ENCODE data around the gene PRKCG. TPM values are rescaled to one million over a fixed set of nuclear protein-coding genes. Genes with fewer than 3 reads are reported as not detected.
"Not testable (repeated sequence)": the region's sequence is repeated elsewhere in the genome, so short reads cannot be mapped to it uniquely, and the experiment has no call there.

The PRKCG gene
- 0.08 TPM for total RNA-seq

GRCh38 chr19:53881482-53882390 lies at the start of gene PRKCG:
PRKCG (plus strand) TSS chr19:53882197; CDS start chr19:53882495, 298 bp downstream.
- peak; percentile 49 for ATAC-seq
- no peak for DNase-seq (ENCODE audit: low spot score)

DNA sequence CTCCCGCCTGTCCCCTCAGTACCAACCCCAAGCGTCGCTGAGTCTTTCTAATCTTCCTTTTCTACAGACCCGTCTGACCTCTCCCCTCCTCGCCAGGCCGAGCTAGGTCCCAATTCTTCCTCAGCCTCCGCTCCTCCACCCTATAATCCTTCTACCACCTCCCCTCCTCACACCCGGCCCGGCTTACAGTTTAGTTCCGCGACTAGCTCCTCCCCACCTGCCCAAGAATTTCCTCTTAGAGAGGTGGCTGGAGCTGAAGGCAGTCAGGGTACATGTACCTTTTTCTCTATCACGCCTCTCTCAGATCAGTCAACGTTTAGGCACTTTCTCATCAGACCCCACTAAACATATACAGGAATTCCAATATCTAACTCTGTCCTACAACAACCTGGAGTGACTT lies 49.1 kb upstream of the PRKCG start:
- not testable (repeated sequence) for DNase-seq (ENCODE audit: low spot score); ATAC-seq

DNA sequence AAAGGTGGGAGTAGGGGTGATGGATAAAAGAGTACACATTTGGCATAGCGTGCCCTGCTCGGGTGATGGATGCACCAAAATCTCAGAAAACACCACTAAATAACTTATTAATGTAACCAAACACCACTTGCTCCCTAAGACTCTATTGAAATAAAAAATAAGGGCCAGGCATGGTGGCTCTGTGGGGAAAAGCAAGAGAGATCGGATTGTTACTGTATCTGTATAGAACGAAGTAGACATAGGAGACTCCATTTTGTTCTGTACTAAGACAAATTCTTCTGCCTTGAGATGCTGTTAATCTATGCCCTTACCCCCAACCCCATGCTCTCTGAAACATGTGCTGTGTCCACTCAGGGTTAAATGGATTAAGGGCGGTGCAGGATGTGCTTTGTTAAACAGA lies 43.6 kb upstream of the PRKCG start:
- ATAC-seq; DNase-seq (ENCODE audit: low spot score): not testable (repeated sequence)

- ATAC-seq; DNase-seq (ENCODE audit: low spot score): not testable (repeated sequence)
Measured at GRCh38 chr19:53840241-53840640, 41.8 kb upstream of the PRKCG start.

- ATAC-seq; DNase-seq (ENCODE audit: low spot score): not testable (repeated sequence)
Measured at GRCh38 chr19:53840914-53841313, 41.1 kb upstream of the PRKCG start.

DNA sequence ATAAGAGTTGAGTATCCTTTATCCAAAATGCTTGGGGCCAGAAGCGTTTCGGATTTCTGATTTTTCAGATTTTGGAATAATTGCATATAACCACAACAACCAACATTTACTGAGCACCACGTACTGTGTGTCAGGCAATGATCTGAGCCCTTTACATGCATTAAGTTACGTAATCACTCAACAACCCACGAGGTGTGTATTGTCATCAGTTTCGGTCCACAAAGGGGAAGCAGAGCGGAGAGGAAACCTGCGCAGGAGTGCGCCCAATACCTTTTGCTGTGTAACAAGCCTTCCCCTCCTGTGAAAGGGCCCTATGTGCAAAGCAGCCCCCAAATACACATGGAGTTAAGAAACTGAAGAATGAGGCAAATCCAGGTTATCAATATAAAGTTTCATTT lies 37.1 kb upstream of the PRKCG start:
- ATAC-seq (no peak), DNase-seq (ENCODE audit: low spot score) (no peak)

- DNase-seq (ENCODE audit: low spot score) = no peak
- ATAC-seq = no peak
Measured at GRCh38 chr19:53847555-53847954, 34.4 kb upstream of the PRKCG start.

DNA sequence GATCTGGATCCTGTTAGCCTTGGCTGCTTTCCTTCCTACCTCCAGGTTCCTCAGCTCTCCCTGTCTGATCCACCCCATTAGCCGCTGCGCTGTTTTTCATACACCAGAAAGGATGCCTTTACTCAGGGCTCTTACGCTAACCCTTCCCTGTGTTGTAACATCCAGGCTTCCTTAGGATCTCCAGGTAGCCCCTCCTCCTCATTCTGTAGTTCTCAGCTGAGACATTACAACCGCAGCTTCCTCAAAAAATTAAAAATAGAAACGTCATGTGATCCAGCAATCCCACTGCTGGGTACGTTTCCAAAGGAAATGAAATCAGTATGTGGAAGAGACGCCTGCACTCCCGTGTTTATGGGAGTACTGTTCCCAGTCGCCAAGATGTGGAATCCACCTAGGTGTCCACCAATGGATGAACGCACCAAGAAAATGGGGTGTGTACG lies 32.7 kb upstream of the PRKCG start:
- no peak for DNase-seq (ENCODE audit: low spot score)

GRCh38 chr19:53853707-53854106 lies 28.3 kb upstream of the PRKCG start:
- no peak for ATAC-seq
- no peak for DNase-seq (ENCODE audit: low spot score)

More for the DNA sequence above, 32.7 kb upstream of the PRKCG start:
- peak; percentile 44 for ATAC-seq

- ATAC-seq (peak; percentile 74), DNase-seq (ENCODE audit: low spot score) (peak; percentile 65)
Measured at GRCh38 chr19:53864308-53864836, 17.6 kb upstream of the PRKCG start.

DNA sequence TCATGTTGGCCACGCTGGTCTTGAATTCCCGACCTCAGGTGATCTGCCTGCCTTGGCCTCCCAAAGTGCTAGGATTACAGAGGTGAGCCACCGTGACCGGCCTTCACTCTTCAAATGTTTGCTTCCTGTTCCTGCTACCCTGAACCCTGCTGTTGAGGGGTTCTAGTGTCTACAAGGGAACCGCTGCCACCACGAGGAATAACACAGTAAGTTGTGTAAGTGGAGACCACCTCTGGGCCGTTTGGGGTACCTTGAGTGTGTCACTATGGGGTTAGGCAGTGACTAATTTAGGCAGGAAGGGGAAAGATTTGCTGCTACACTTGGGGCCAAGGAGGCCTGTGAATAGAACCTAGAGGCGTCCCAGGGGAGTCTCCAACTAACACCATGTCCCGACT lies 16.5 kb upstream of the PRKCG start:
- DNase-seq (ENCODE audit: low spot score) (no peak), ATAC-seq (no peak)

- ATAC-seq (no peak), DNase-seq (ENCODE audit: low spot score) (peak; percentile 60)
Measured at GRCh38 chr19:53865918-53866864, 15.8 kb upstream of the PRKCG start.

DNA sequence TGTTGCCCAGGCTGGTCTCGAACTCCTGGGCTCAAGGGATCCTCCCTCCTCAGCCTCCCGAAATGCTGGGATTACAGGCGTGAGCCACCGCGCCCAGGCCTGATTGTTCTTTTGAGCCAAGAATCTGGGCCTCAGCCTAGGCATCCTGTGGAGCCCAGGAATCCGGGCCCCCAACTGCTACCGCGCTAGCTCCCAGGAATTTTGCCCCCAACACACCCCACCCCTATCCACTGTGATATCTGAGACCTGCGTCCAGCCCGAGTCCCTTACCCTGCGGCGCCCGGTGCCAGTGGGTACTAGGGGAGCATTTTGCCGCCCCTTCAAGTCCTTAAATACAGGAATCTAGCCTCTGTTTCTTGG lies 15.2 kb upstream of the PRKCG start:
- ATAC-seq = no peak
- DNase-seq (ENCODE audit: low spot score) = no peak

DNA sequence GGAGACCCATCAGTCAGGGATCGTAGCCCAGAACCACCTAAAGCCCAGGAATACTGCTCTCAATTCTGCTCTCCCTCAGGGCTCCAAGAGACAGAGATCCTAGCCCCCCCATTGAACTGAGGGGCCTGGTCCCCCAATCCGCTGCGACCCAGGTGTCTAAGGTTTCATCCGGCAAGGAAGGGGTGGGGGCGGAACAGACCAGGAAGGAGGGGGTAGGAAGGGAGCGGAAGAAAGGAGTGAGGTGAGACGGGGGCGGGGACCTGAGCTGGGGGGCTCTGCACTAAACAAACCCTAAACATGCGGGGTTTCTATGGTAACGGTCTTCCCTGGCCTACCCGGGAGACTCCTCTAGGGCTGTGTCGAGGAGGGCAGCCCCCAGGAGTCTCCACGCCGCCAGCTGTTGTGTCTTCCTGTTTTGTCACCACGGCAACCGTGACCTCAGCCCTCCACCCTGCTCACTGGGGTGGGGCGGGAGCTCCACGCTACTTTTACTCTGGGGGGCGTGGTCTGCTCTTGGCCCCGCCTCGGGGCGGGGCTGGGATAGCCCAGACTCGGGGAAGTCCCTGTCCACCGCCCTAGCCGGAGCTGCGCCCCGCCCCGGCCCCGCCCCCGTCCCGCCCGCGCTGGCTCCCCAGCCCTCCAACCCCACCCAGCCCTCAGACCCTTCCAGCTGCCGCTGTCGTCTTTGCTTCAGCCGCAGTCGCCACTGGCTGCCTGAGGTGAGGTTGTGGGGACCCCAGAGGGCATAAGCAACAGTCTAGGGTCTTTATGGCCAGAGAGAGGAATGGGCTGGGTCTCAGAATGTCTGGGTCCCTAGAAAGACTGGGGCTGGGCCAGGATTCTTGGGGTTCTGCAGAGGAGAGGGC lies 14.5 kb upstream of the PRKCG start, which contains the start of gene MYADM:
Gene MYADM (plus strand): TSS at position 659 of the 866 bp plus-strand sequence. CDS start 5,647 bp downstream, outside the sequence.
- ATAC-seq (peak; percentile 69), DNase-seq (ENCODE audit: low spot score) (peak; percentile 92)

- ATAC-seq (no peak), DNase-seq (ENCODE audit: low spot score) (peak; percentile 55)
Measured at GRCh38 chr19:53868091-53868891, 13.7 kb upstream of the PRKCG start.

DNA sequence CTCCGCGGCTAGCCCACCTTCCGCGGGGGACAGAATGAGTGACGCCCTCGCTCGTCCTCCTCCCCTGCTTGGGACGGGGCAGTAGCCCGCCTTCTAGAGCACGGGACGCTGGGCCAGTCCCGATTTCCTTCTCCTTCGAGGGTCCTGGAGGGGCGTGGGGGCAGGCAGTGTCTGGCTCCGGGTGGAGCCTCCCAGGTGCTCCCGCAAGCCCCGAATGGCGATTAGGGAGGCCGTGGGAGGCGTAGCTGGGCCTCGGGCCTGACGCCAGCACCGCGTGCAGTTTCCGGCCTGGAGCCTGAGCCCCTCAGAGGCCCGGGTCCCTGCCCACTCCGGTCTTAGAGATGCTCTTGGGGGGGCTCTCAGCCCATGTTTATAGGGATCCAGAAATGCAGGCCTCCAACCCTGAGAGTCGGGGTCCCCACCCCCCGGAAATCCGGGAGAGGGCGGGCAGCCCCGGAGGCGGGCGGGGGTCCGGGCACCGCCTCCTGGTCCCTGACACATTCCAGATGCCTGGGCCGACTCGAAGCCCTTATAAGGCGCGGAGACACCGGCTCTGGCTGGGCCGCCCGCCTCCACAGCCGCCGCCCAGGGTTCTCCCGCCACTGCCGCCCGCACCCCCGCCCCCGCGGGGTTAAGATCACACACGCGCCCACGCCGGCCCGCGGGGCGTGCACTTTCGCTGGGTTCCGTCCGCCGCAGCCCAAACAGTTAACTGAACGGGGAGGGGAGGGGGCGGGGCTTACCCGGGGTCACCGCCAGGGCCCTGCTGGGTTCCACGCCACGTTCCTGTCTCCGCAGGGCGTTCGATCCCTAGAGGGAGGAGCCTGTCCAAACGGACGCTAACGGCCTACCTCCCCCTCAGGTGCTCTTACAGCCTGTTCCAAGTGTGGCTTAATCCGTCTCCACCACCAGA lies 12.8 kb upstream of the PRKCG start:
- ATAC-seq = peak; percentile 87
- DNase-seq (ENCODE audit: low spot score) = peak; percentile 90

GRCh38 chr19:53869805-53870484 lies 12.1 kb upstream of the PRKCG start:
- DNase-seq (ENCODE audit: low spot score); ATAC-seq: not testable (repeated sequence)

DNA sequence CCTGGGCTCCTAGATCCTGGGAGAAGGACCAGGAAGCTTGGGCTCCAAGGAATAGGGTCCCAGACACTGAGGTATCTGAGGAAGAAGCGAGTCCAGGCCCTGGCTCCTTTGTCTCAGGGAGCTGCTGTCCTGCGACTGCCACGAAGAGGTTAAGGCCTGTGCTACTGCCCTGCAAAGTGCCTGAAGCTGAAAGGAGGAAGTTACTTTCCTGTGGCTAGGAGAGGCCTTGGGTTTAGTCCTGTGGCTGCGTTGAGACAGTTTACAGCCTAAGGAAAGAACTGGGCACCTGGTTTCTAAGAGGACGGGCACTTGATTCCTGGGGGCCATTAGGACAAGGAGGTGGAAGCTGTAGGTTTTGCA lies 11.5 kb upstream of the PRKCG start:
- no peak for DNase-seq (ENCODE audit: low spot score)
- no peak for ATAC-seq
